ENCODE measurements around the gene PLXDC2. TPM values are rescaled to one million over a fixed set of nuclear protein-coding genes. Genes with fewer than 3 reads are reported as not detected.

The PLXDC2 gene
- total RNA-seq, 2 donors from 2014 or later: 19.5 to 26.4 TPM

DNA sequence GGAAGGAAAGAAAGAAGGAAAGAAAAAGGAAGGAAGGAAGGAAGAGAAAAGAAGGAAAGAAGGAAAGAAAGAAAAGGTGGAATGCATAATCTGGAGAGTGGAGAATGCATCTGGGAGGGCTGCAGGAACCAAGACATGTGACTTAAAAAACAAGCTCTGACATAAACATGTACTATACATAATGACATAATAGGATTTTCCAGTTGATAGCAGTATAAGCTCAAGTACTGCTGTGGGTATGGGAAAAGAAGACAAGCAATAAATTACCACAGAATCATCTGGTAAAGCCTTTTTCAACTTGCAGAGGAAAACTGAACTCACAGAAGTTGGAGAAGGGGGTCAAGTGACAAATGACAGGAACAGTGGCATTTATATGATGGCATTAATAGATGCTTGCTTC lies 345.9 kb downstream of the PLXDC2 start:
- Histone ChIP-seq H3K4me1 (ENCODE audit: control insufficient read depth, insufficient read depth, low read length) (no peaks in the 10 kb centered on the region), H3K9me3 (ENCODE audit: control insufficient read depth, low read length) (no peaks in the 10 kb centered on the region), H3K27ac (ENCODE audit: low read depth, low read length) (no peak overlapping the region), H3K4me3 (ENCODE audit: low read length) (no peak overlapping the region), H3K27me3 (ENCODE audit: control insufficient read depth, insufficient read depth, low read length, poor library complexity, severe bottlenecking) (no peaks in the 10 kb centered on the region), H3K9ac (ENCODE audit: extremely low read depth, low read length, poor library complexity, severe bottlenecking) (no peak overlapping the region), H3K36me3 (ENCODE audit: control insufficient read depth, insufficient read depth, low read length) (no peaks in the 10 kb centered on the region)
- Mint-ChIP-seq H3K9me3 (no peaks in the 10 kb centered on the region), H3K27me3 (ENCODE audit: insufficient read depth) (no peaks in the 10 kb centered on the region), H3K4me1 (peaks cover 3% of the 10 kb centered on the region), H3K27ac (no peak overlapping the region), H3K36me3 (ENCODE audit: low read depth) (peaks cover 2% of the 10 kb centered on the region), H3K4me3 (no peak overlapping the region)
- DNase-seq: no peak
- TF ChIP-seq, protein P1, sequence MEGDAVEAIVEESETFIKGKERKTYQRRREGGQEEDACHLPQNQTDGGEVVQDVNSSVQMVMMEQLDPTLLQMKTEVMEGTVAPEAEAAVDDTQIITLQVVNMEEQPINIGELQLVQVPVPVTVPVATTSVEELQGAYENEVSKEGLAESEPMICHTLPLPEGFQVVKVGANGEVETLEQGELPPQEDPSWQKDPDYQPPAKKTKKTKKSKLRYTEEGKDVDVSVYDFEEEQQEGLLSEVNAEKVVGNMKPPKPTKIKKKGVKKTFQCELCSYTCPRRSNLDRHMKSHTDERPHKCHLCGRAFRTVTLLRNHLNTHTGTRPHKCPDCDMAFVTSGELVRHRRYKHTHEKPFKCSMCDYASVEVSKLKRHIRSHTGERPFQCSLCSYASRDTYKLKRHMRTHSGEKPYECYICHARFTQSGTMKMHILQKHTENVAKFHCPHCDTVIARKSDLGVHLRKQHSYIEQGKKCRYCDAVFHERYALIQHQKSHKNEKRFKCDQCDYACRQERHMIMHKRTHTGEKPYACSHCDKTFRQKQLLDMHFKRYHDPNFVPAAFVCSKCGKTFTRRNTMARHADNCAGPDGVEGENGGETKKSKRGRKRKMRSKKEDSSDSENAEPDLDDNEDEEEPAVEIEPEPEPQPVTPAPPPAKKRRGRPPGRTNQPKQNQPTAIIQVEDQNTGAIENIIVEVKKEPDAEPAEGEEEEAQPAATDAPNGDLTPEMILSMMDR (conservative IDR thresholded peaks at IDR 0.05): no peak

- TF ChIP-seq, protein P1 (conservative IDR thresholded peaks at IDR 0.05): no peak
- WGBS, 2 experiments (ENCODE audit: insufficient coverage in 1 of 2, insufficient read length in 1 of 2): 89 to 92% methylated on average over 3 to 4 of the region's 5 CpGs
- DNase-seq: no peak
Observed at GRCh38 chr10:20166096-20166675, 350.0 kb downstream of the PLXDC2 start.

GRCh38 chr10:20170661-20171060 lies 354.4 kb downstream of the PLXDC2 start:
- Mint-ChIP-seq H3K4me1 (no peaks in the 10 kb centered on the region), H3K4me3 (no peak overlapping the region), H3K27ac (no peak overlapping the region), H3K36me3 (ENCODE audit: low read depth) (no peaks in the 10 kb centered on the region), H3K9me3 (no peaks in the 10 kb centered on the region), H3K27me3 (ENCODE audit: insufficient read depth) (no peaks in the 10 kb centered on the region)
- Histone ChIP-seq H3K27ac (ENCODE audit: low read depth, low read length) (no peak overlapping the region), H3K9ac (ENCODE audit: extremely low read depth, low read length, poor library complexity, severe bottlenecking) (no peak overlapping the region), H3K9me3 (ENCODE audit: control insufficient read depth, low read length) (no peaks in the 10 kb centered on the region), H3K36me3 (ENCODE audit: control insufficient read depth, insufficient read depth, low read length) (no peaks in the 10 kb centered on the region), H3K4me3 (ENCODE audit: low read length) (no peak overlapping the region), H3K4me1 (ENCODE audit: control insufficient read depth, insufficient read depth, low read length) (no peaks in the 10 kb centered on the region), H3K27me3 (ENCODE audit: control insufficient read depth, insufficient read depth, low read length, poor library complexity, severe bottlenecking) (no peaks in the 10 kb centered on the region)
- TF ChIP-seq, protein P1 (conservative IDR thresholded peaks at IDR 0.05): no peak
- no peak for DNase-seq
- 87% methylated on average over 1 of the region's 2 CpGs; no CpG with 5 or more reads in 1 of the 2 experiments for WGBS, 2 experiments (ENCODE audit: insufficient coverage in 1 of 2, insufficient read length in 1 of 2)

More at GRCh38 chr10:20166096-20166675, 350.0 kb downstream of the PLXDC2 start:
- Mint-ChIP-seq H3K27me3 (ENCODE audit: insufficient read depth) (no peaks in the 10 kb centered on the region), H3K9me3 (no peaks in the 10 kb centered on the region), H3K4me1 (no peaks in the 10 kb centered on the region), H3K27ac (no peak overlapping the region), H3K36me3 (ENCODE audit: low read depth) (peaks cover 2% of the 10 kb centered on the region), H3K4me3 (no peak overlapping the region)
- Histone ChIP-seq H3K4me1 (ENCODE audit: control insufficient read depth, insufficient read depth, low read length) (no peaks in the 10 kb centered on the region), H3K9me3 (ENCODE audit: control insufficient read depth, low read length) (no peaks in the 10 kb centered on the region), H3K27me3 (ENCODE audit: control insufficient read depth, insufficient read depth, low read length, poor library complexity, severe bottlenecking) (no peaks in the 10 kb centered on the region), H3K9ac (ENCODE audit: extremely low read depth, low read length, poor library complexity, severe bottlenecking) (no peak overlapping the region), H3K36me3 (ENCODE audit: control insufficient read depth, insufficient read depth, low read length) (no peaks in the 10 kb centered on the region), H3K27ac (ENCODE audit: low read depth, low read length) (no peak overlapping the region), H3K4me3 (ENCODE audit: low read length) (no peak overlapping the region)
